HG03135 (cell line): Measurements from ENCODE around the gene MFRP.
"Not testable (repeated sequence)": the region's sequence is repeated elsewhere in the genome, so short reads cannot be mapped to it uniquely, and the experiment has no call there.

Experiments used
- ATAC-seq: cut with Tn5 transposase; IDR thresholded peaks from one replicate; pipeline ENCODE4 v1.9.1; 2021; ENCODE audit warnings: mild to moderate bottlenecking, moderate library complexity; ENCODE audit not compliant: unreplicated experiment

Gene MFRP

GRCh38 chr11:119346605-119347004 lies at the start of gene MFRP:
TSS of gene MFRP (minus strand) at chr11:119346705. CDS start at chr11:119346513, 192 bp downstream.
- no peak for ATAC-seq

DNA sequence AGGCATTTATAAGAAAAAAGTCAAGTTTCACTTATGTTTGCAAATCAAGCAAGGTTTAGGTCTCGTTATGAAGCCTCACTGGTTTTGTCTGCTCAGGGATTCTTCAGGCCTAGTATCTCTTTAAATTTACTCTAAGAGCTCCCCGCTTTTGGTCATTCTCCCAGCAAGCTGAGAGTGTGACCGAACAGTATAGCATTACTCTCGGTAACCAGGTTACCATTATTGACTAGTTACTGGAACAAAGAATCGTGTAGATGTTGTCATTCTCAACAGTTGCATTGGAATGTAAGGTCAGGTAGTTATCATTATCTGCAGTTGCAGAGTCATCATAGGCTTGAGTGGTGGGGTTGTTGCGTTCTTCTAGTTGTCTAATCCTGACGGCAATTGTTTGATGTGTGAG lies 44.8 kb upstream of the MFRP start:
- ATAC-seq = no peak

GRCh38 chr11:119389611-119390254 lies 43.2 kb upstream of the MFRP start:
- no peak for ATAC-seq

DNA sequence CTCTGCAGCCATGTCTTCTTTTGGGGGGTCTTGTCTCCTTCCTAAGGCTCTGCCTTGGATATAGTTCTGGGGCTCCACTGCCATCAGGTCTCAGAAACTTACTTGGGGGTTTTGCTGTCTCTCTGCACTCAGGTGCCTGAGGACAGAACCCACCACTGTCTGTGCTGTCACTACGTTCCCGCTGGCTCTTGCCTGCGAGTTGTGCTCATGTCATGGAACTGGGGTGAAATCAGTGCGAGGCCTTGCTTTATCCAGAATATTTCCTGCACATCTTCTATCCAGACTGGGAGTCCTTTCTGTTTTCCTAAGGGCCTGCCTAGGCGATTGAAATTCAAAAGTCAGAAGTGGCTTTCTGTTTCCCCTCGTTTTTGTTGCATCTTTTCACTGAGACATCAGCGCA lies 41.6 kb upstream of the MFRP start:
- no peak for ATAC-seq

DNA sequence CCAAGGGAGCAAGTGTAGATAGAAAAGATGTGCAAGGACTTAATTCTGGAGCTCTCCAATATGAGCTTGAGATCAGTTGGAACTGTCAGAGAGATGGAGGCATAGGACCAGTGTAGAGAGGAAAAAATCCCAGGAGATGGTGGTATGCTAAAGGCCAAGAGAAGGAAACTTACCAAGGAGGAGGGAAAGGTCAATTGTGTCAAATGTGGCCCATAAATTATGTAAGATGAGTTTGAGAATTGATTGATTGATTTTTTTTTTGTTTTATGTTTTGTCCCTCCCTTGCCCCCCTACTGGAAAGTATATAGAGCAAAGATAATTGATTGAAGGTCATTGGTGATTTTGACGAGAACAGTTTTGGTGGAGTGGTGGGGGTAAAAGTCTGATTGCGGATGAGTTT lies 37.8 kb upstream of the MFRP start:
- ATAC-seq = no peak

- not testable (repeated sequence) for ATAC-seq
These were observed 36.0 kb upstream of the MFRP start for GRCh38 chr11:119382513-119382912.

- no peak for ATAC-seq
These were observed 35.6 kb upstream of the MFRP start for GRCh38 chr11:119382101-119382500.

DNA sequence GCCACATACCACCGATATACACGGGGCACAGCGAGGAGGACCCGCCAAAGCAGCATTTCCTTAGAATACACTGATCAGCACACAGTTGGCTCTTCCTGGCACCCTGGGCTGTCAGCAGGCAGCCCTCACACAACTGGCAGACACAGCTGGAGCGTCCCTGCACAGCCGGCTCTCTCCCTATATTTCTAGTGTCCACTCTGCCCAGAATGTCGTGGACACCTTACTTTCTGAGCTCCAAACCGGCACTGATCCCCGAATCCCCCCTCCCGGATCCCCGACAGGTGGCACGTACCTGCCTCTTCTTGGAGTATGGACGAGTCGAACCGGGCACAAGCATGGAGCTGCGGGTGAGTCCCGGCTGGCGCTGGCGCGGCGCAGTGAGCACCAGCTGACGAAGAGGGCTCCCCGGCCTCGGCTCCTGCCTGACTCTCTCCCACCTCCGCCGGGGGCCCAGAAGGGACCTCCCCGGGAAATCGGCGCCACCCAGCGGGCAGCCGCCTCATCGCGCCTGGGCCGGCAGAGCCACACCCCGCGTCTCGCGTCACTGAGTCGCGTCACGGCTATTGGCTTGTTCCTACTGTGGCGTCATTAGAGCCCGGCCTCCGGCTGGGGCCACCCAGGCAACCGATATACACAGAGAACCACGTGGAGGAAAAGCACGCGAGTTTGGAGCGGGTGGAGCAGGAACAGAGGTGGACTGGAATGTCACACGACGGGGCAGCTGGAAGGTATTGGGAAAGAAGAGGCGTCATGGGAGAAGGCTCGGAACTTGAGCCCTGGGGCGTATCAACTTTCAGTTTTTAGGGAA lies 34.9 kb upstream of the MFRP start, which contains the start of gene USP2:
Gene USP2 (minus strand): TSS at position 510 of the 808 bp plus-strand sequence. CDS start 8,210 bp downstream, outside the sequence.
- ATAC-seq = peak; percentile 99

DNA sequence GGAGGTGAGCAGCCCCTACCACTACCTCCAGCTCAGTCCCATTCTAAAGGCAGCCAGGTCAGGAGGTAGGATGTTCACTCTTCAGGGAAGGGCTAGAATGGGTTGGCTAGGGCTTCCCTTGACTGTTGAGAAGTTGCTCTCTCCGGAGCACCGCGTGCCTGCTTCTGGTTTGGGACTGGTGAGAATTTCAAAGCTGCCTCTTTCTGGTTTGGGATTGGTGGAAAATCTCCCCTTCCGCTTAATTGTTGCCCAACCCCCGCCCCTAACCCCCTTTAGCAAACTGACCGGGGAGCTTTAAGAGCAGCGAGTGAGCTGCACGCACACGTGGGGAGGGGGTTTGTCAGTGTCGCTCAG lies 34.3 kb upstream of the MFRP start:
- no peak for ATAC-seq

GRCh38 chr11:119380160-119380826 lies 33.8 kb upstream of the MFRP start:
- ATAC-seq = no peak

GRCh38 chr11:119378851-119379465 lies 32.5 kb upstream of the MFRP start:
- no peak for ATAC-seq

GRCh38 chr11:119377961-119378667 lies 31.6 kb upstream of the MFRP start:
- ATAC-seq = no peak

DNA sequence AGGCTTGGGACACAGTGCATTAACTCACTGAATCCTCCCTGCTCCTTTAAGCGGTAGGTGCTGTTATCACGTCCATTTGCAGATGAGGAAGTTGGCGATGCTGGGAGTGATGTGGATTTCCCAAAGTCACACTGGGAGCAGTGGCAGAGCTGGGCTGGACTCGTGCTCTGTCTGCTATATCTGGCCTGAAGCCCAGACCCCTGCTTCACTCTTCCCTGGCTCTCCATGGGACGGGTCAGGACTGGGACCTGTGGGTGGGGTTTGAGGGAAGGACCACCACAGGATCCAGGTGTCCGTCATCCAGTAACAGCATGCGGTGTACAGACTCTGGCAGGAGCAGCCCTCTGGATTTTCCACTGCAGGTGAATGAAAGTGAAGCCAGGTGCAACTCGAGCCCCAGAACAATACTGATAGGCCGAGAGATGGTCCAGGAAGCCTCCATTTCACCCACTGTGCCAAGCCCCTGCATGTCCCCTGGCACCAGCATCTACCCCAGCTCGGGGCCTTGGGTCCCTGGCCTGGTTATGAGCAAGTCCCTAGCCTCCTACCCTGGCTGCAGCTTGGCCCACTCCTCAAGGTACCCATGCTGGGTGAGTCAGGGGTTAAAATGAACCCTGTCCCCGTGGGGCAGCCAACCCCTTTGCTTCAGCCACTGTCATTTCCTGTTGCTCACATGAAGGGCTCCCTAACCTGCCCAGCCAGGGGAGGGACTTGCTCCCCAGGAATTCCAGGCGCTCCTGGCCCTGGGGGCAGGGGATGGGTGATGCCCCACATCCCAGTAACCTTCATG lies 30.8 kb upstream of the MFRP start:
- ATAC-seq = no peak

DNA sequence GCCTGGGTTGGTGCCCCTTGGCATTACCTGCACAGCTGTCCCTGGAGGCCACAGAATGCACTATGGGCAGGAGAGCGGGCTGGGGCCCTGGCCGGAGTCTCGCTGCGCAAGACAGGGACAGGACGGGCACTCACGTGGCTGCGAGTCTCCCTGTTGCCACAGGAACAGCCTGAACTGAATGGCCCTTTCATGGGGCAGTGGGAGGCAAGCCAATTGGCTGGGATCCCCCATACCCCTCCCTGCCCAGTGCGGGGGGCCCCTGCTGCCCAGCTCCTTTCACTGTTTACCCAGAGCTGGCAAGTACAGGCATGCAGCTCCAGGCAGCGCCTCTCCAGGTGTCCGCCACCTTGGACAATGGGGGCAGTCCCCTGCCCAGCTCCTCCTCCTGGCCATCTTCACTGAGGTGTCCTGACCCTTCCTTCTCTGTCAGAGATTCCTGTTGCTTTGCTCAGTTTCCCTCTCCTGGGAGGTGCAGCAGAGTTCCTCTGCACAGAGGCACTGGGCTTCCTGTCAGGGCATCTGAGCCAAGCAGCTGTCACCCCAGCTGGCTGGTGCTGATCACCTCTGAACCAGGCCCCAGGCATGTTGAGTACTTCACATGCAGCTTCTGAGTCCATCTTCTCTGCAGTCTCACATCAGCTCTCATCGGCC lies 29.8 kb upstream of the MFRP start:
- ATAC-seq = no peak

- no peak for ATAC-seq
These were observed 29.1 kb upstream of the MFRP start for GRCh38 chr11:119375337-119376196.

GRCh38 chr11:119374632-119375336 lies 28.3 kb upstream of the MFRP start:
- ATAC-seq = no peak

DNA sequence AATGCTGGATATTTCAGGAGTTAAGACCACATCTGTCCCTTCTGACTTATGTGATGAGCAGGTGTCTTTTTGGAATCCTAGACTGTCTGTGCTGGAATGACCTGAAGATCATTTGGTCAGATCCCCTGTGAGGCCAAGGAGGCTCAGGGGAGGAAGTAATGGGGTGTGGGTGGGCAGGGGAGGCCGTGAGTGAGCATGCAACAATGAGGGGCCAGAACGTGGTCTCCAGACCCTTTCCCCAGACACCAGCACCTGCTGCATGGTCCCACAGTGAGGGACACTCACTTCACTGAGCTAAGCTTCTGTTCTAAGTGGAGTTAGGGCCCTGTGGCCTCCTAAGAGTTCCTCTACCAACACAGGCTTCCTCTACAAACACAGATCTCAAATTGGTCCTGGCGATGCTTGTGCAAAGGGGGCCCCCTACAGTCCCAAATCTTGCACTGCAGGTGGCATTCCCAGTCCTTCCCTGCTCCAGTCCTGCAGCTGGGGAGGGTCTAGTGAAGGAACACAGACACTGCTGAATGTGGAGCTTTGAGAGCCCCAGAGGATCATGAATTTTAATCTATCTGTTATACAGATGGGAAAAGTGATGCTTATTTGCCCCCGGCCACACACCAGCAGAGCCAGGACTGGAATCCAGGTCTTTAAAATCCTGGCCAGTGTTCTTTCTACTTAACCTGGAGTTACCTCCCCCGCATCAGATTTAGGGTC lies 27.6 kb upstream of the MFRP start:
- ATAC-seq = no peak
